H1 (cell line): ENCODE results near the gene CD44. TPM values are rescaled to one million over a fixed set of nuclear protein-coding genes. Genes with fewer than 3 reads are reported as not detected.

Experiments
- CTCF ChIA-PET: fragments of 300-600 bp; sonication (Branson Sonifier 250); formaldehyde crosslinking; loops from one replicate; lab custom pipeline; 2021; ENCODE audit not compliant: partially characterized antibody; lab: Charles Lee
- POLR2A ChIA-PET: fragments of 300-600 bp; sonication (Branson Sonifier 250); formaldehyde crosslinking; loops from one replicate; lab custom pipeline; 2021; ENCODE audit warnings: inconsistent platforms; ENCODE audit not compliant: partially characterized antibody; lab: Charles Lee
- DNase-seq, 2 experiments: peaks; one replicate each; pipeline versions ENCODE4 v3.0.0 to v3.0.0-alpha.2; 2010 to 2022; ENCODE audit warnings: low spot score in 2 of 2, low read depth in 1 of 2, mixed read lengths in 1 of 2
- FAIRE-seq: peaks from 2 replicates; lab custom pipeline; 2011; peaks lifted over from hg19 to GRCh38; lab: Jason Lieb, UNC
- H2AFZ ChIP-seq: 2 replicates; pipeline ENCODE4 v1.8.1; 2012; ENCODE audit warnings: low read length, inconsistent platforms
- H2AK5ac ChIP-seq: 2 replicates; pipeline ENCODE4 v1.6.1; 2013; ENCODE audit warnings: low read depth, low read length
- H2BK120ac ChIP-seq: replicated peaks from 2 replicates; pipeline ENCODE3; 2013; ENCODE audit warnings: low read depth, low read length, inconsistent platforms
- H2BK12ac ChIP-seq: 2 replicates; pipeline ENCODE4 v1.6.1; 2013; ENCODE audit warnings: low read depth, low read length
- H2BK15ac ChIP-seq: 2 replicates; pipeline ENCODE4 v1.6.1; 2013; ENCODE audit warnings: low read length
- H2BK20ac ChIP-seq: 2 replicates; pipeline ENCODE4 v1.6.1; 2013; ENCODE audit warnings: low read length
- H2BK5ac ChIP-seq: 2 replicates; pipeline ENCODE4 v1.6.1; 2013; ENCODE audit warnings: low read depth, low read length
- H3K14ac ChIP-seq: 2 replicates; pipeline ENCODE4 v1.6.1; 2013; ENCODE audit warnings: inconsistent platforms; ENCODE audit not compliant: insufficient read length
- H3K18ac ChIP-seq: 2 replicates; pipeline ENCODE4 v1.6.1; 2013; ENCODE audit warnings: low read length; ENCODE audit errors: extremely low read depth
- H3K23ac ChIP-seq: 2 replicates; pipeline ENCODE4 v1.6.1; 2013; ENCODE audit warnings: inconsistent platforms; ENCODE audit not compliant: insufficient read length
- H3K23me2 ChIP-seq: 2 replicates; pipeline ENCODE4 v1.6.1; 2013; ENCODE audit warnings: low read depth, low read length
- H3K27ac ChIP-seq: 2 replicates; pipeline ENCODE4 v1.6.1; 2011; ENCODE audit warnings: low read depth, low read length, inconsistent platforms
- H3K27me3 ChIP-seq, 4 experiments: replicated peaks in 1 of 4; 1 replicate in 1 of 4; 2 replicates in 3 of 4; pipeline versions ENCODE4 v1.6.1 to v1.8.1; 2011 to 2013; ENCODE audit warnings: low read length in 3 of 4, mild to moderate bottlenecking in 3 of 4, inconsistent platforms in 2 of 4, mixed read lengths in 2 of 4, moderate library complexity in 1 of 4; ENCODE audit not compliant: control insufficient read depth in 3 of 4, insufficient read depth in 3 of 4; ENCODE audit errors: extremely low read depth in 1 of 4
- H3K36me3 ChIP-seq, 4 experiments: 2 replicates each; pipeline versions ENCODE4 v1.6.1 to v1.8.1; 2011 to 2013; ENCODE audit warnings: mild to moderate bottlenecking in 4 of 4, low read length in 3 of 4, moderate library complexity in 2 of 4, control low read depth in 1 of 4, inconsistent platforms in 1 of 4; ENCODE audit not compliant: insufficient read depth in 4 of 4, control insufficient read depth in 2 of 4
- H3K4ac ChIP-seq: replicated peaks from 2 replicates; pipeline ENCODE3; 2013; ENCODE audit warnings: low read length, low read depth, mixed read lengths, inconsistent platforms; ENCODE audit not compliant: insufficient read length
- H3K4me1 ChIP-seq, 4 experiments: replicated peaks in 1 of 4; 1 replicate in 1 of 4; 2 replicates in 3 of 4; pipeline versions ENCODE4 v1.6.1 to v1.8.1; 2011 to 2013; ENCODE audit warnings: low read length in 3 of 4, inconsistent platforms in 2 of 4, mixed read lengths in 1 of 4; ENCODE audit not compliant: insufficient read depth in 4 of 4, control insufficient read depth in 3 of 4
- H3K4me2 ChIP-seq, 2 experiments: 2 replicates each; pipeline versions ENCODE4 v1.6.1 to v1.8.1; 2011 to 2013; ENCODE audit warnings: low read depth in 2 of 2, low read length in 2 of 2, control low read depth in 1 of 2, inconsistent platforms in 1 of 2, mild to moderate bottlenecking in 1 of 2; ENCODE audit not compliant: insufficient read depth in 1 of 2
- H3K4me3 ChIP-seq, 4 experiments: fragments of 200-600, 300-600 bp in 1 of 4; sonication (generic), shearing (Covaris generic), sonication (Bioruptor Twin) in 1 of 4; 2 replicates each; pipeline versions ENCODE4 v1.5.1 to v1.8.1; 2011 to 2016; ENCODE audit warnings: low read length in 4 of 4, low read depth in 3 of 4, control low read depth in 2 of 4, inconsistent platforms in 2 of 4, mild to moderate bottlenecking in 2 of 4, mixed read lengths in 1 of 4, moderate library complexity in 1 of 4; ENCODE audit not compliant: insufficient read depth in 2 of 4; ENCODE audit errors: extremely low read depth in 1 of 4
- H3K56ac ChIP-seq: replicated peaks from 2 replicates; pipeline ENCODE3; 2013; ENCODE audit warnings: low read depth, mild to moderate bottlenecking, mixed read lengths, low read length, inconsistent platforms; ENCODE audit not compliant: insufficient read length
- H3K79me1 ChIP-seq: 2 replicates; pipeline ENCODE4 v1.6.1; 2013; ENCODE audit warnings: low read depth, low read length, control low read depth
- H3K79me2 ChIP-seq, 2 experiments: 2 replicates each; pipeline versions ENCODE4 v1.6.1 to v1.8.1; 2012 to 2013; ENCODE audit warnings: low read length in 2 of 2, mild to moderate bottlenecking in 2 of 2, inconsistent platforms in 1 of 2; ENCODE audit not compliant: insufficient read depth in 2 of 2, control insufficient read depth in 1 of 2
- H3K9ac ChIP-seq, 4 experiments: replicated peaks in 1 of 4; 1 replicate in 1 of 4; 2 replicates in 3 of 4; pipeline versions ENCODE4 v1.6.1 to v1.8.1; 2011 to 2013; ENCODE audit warnings: low read depth in 3 of 4, low read length in 3 of 4, control low read depth in 2 of 4, mild to moderate bottlenecking in 2 of 4, moderate library complexity in 2 of 4, inconsistent platforms in 1 of 4; ENCODE audit errors: extremely low read depth in 1 of 4
- H3K9me3 ChIP-seq, 2 experiments: 2 replicates each; pipeline versions ENCODE4 v1.6.1 to v1.8.1; 2012 to 2013; ENCODE audit warnings: mild to moderate bottlenecking in 2 of 2, moderate library complexity in 2 of 2, control low read depth in 1 of 2, inconsistent platforms in 1 of 2, low read depth in 1 of 2, low read length in 1 of 2, mixed read lengths in 1 of 2; ENCODE audit not compliant: insufficient read depth in 2 of 2
- H4K20me1 ChIP-seq, 2 experiments: replicated peaks in 1 of 2; 2 replicates each; pipeline versions ENCODE3 to v1.8.1; 2011 to 2013; ENCODE audit warnings: inconsistent platforms in 2 of 2, low read length in 2 of 2, mild to moderate bottlenecking in 1 of 2; ENCODE audit not compliant: insufficient read depth in 2 of 2, control insufficient read depth in 1 of 2
- H4K5ac ChIP-seq: 2 replicates; pipeline ENCODE4 v1.6.1; 2013; ENCODE audit warnings: low read length, low read depth, mixed read lengths, inconsistent platforms; ENCODE audit not compliant: insufficient read length
- H4K8ac ChIP-seq: 2 replicates; pipeline ENCODE4 v1.8.0; 2013; ENCODE audit warnings: mild to moderate bottlenecking, moderate library complexity, low read length, inconsistent platforms; ENCODE audit not compliant: insufficient read depth; ENCODE audit errors: extremely low read depth
- H4K91ac ChIP-seq: replicated peaks from 2 replicates; pipeline ENCODE3; 2013; ENCODE audit warnings: low read length, mixed read lengths, inconsistent platforms; ENCODE audit not compliant: insufficient read length
- ASH2L ChIP-seq: fragments of 200-600, 300-600 bp; sonication (generic); IDR thresholded peaks from one replicate; pipeline ENCODE4 v1.7.1; 2017; ENCODE audit warnings: low read length
- GTF2F1 ChIP-seq: IDR thresholded peaks from 2 replicates; pipeline ENCODE4 v1.6.1; 2012; ENCODE audit warnings: low read depth, low read length, improper control_type of control experiment, borderline replicate concordance
- KDM1A ChIP-seq: fragments of 200-600, 300-600 bp; sonication (generic); IDR thresholded peaks from 2 replicates; pipeline ENCODE4 v1.7.1; 2016; ENCODE audit warnings: mild to moderate bottlenecking, low read length, borderline replicate concordance
- POLR2A ChIP-seq, 2 experiments: IDR thresholded peaks; 1 replicate in 1 of 2; 2 replicates in 1 of 2; pipeline ENCODE4 v1.6.1; 2011; ENCODE audit warnings: low read depth in 2 of 2, low read length in 2 of 2, mild to moderate bottlenecking in 2 of 2; ENCODE audit errors: control extremely low read depth in 1 of 2
- SP2 ChIP-seq: IDR thresholded peaks from 2 replicates; pipeline ENCODE4 v1.6.1; 2012; ENCODE audit warnings: mild to moderate bottlenecking, low read length, inconsistent platforms
- TEAD4 ChIP-seq: IDR thresholded peaks from 2 replicates; pipeline ENCODE4 v1.6.1; 2012; ENCODE audit warnings: low read depth, low read length, inconsistent platforms, mixed read lengths
- polyA plus RNA-seq, 7 experiments: library from polyadenylated mRNA; depleted of rRNA in 3 of 7; stranded (reverse) in 5 of 7; unstranded in 2 of 7; fragments of >200 nt in 5 of 7; fragments of 200-250 nt in 2 of 7; gene quantifications; 1 replicate in 5 of 7; 2 replicates in 1 of 7; 4 replicates in 1 of 7; pipeline versions ENCODE4 v1.2.1 to v1.2.3, GENCODE V29; 2011 to 2013; ENCODE audit warnings: missing spikeins in 2 of 7, mixed read lengths in 2 of 7
- total RNA-seq: library from RNA; stranded (reverse); fragmentation: NEBNext Ultra II Directional; extraction: Animal tissue kit (Norgen Biotek cat#: 25700); gene quantifications from 2 replicates; pipeline ENCODE4 v1.2.1, GENCODE V29; 2021

Gene CD44
- total and polyA plus RNA-seq, 2 of the 8 experiments (the other 6 are each of a cell fraction or from before 2014, with no cell fraction given) = 11.8 to 13.7 TPM

GRCh38 chr11:35250621-35251020 lies 111.7 kb downstream of the CD44 start:
- Histone ChIP-seq H3K4me2 (no peak overlapping the region), H2BK20ac (no peak overlapping the region), H3K9ac (no peak overlapping the region), H2AFZ (no peak overlapping the region), H4K5ac (no peak overlapping the region), H3K27me3 (no peaks in the 10 kb centered on the region), H3K79me1 (no peaks in the 10 kb centered on the region), H3K4me3 (no peak overlapping the region), H2BK15ac (no peak overlapping the region), H3K9me3 (no peaks in the 10 kb centered on the region), H3K4me1 (no peaks in the 10 kb centered on the region), H3K18ac (no peak overlapping the region), H3K27ac (no peak overlapping the region), H3K36me3 (no peaks in the 10 kb centered on the region), H2AK5ac (no peak overlapping the region), H3K79me2 (no peaks in the 10 kb centered on the region), H4K91ac (no peak overlapping the region), H3K14ac (no peak overlapping the region), H3K4ac (no peak overlapping the region), H3K23ac (no peak overlapping the region), H2BK12ac (no peak overlapping the region), H3K23me2 (no peaks in the 10 kb centered on the region), H4K20me1 (no peaks in the 10 kb centered on the region), H2BK120ac (no peak overlapping the region), H2BK5ac (no peak overlapping the region), H4K8ac (no peak overlapping the region), H3K56ac (no peak overlapping the region)
- ChIA-PET CTCF (interaction anchor here (1.0 kb wide), 1 partner anchor 162 kb away, joined by 3 read pairs; no protein-coding TSS in a partner anchor), POLR2A (no interaction called here)
- FAIRE-seq (no peak), DNase-seq (no peak)
- TF ChIP-seq KDM1A (no peak), ASH2L (no peak), TEAD4 (no peak), GTF2F1 (no peak), SP2 (no peak), POLR2A (IDR thresholded peaks at IDR 0.05; ENCODE audit: control extremely low read depth in 1 of 2, low read depth in 2 of 2, low read length in 2 of 2) (no peak)
